GM23338 (cell line): Measurements from ENCODE around the gene GAB2.

ENCODE experiments used
- CREB1 ChIP-seq: fragments of 250-450 bp; sonication (Bioruptor Pico); IDR thresholded peaks from 2 replicates; pipeline ENCODE4 v1.5.0; 2020; ENCODE audit warnings: low read depth, mild to moderate bottlenecking, moderate library complexity
- EZH2 ChIP-seq: fragments of 200-600 bp; sonication (generic); IDR thresholded peaks from one replicate; pipeline ENCODE4 v1.8.0; 2017; ENCODE audit warnings: antibody characterized with exemption, mild to moderate bottlenecking, low read depth; ENCODE audit not compliant: unreplicated experiment
- EZH2phosphoT487 ChIP-seq: fragments of 200-600 bp; sonication (generic); IDR thresholded peaks from one replicate; pipeline ENCODE4 v1.8.1; 2018; ENCODE audit warnings: antibody characterized with exemption; ENCODE audit not compliant: unreplicated experiment
- JUNB ChIP-seq: IDR thresholded peaks from one replicate; pipeline ENCODE4 v1.6.1; 2016; ENCODE audit warnings: antibody characterized with exemption; ENCODE audit not compliant: unreplicated experiment
- NANOG ChIP-seq: IDR thresholded peaks from 2 replicates; pipeline ENCODE4 v1.6.1; 2016; ENCODE audit warnings: antibody characterized with exemption, borderline replicate concordance
- POLR2AphosphoS5 ChIP-seq: IDR thresholded peaks from 2 replicates; pipeline ENCODE4 v1.6.1; 2016; ENCODE audit warnings: antibody characterized with exemption, low read depth
- ZNF114 ChIP-seq: fragments of 250-450 bp; sonication (Bioruptor Pico); IDR thresholded peaks from 2 replicates; pipeline ENCODE4 v1.5.0; 2020; ENCODE audit warnings: mild to moderate bottlenecking, moderate library complexity
- ZNF331 ChIP-seq: fragments of 250-450 bp; sonication (Bioruptor Pico); IDR thresholded peaks from 2 replicates; pipeline ENCODE4 v1.5.0; 2020; ENCODE audit warnings: low read depth, mild to moderate bottlenecking, moderate library complexity
- TF ChIP-seq, protein P1 (sequence below), 2 experiments: fragments of 200-600 bp in 1 of 2; sonication (generic) in 1 of 2; conservative IDR thresholded peaks; 2 replicates each; pipeline versions ENCODE4 v1.5.1 to v1.6.1; 2016 to 2017; ENCODE audit warnings: antibody characterized with exemption in 2 of 2, low read depth in 2 of 2, mild to moderate bottlenecking in 2 of 2, moderate library complexity in 1 of 2
- TF ChIP-seq, protein P2 (sequence below): IDR thresholded peaks from one replicate; pipeline ENCODE4 v1.6.1; 2018; ENCODE audit warnings: antibody characterized with exemption; ENCODE audit not compliant: unreplicated experiment
- TF ChIP-seq, protein P3 (sequence below): IDR thresholded peaks from 2 replicates; pipeline ENCODE4 v1.6.1; 2016; ENCODE audit warnings: antibody characterized with exemption
- TF ChIP-seq, protein P4 (sequence below): fragments of 250-450 bp; sonication (Bioruptor Pico); IDR thresholded peaks from 2 replicates; pipeline ENCODE4 v1.5.0; 2020; ENCODE audit warnings: mild to moderate bottlenecking, moderate library complexity

DNA sequence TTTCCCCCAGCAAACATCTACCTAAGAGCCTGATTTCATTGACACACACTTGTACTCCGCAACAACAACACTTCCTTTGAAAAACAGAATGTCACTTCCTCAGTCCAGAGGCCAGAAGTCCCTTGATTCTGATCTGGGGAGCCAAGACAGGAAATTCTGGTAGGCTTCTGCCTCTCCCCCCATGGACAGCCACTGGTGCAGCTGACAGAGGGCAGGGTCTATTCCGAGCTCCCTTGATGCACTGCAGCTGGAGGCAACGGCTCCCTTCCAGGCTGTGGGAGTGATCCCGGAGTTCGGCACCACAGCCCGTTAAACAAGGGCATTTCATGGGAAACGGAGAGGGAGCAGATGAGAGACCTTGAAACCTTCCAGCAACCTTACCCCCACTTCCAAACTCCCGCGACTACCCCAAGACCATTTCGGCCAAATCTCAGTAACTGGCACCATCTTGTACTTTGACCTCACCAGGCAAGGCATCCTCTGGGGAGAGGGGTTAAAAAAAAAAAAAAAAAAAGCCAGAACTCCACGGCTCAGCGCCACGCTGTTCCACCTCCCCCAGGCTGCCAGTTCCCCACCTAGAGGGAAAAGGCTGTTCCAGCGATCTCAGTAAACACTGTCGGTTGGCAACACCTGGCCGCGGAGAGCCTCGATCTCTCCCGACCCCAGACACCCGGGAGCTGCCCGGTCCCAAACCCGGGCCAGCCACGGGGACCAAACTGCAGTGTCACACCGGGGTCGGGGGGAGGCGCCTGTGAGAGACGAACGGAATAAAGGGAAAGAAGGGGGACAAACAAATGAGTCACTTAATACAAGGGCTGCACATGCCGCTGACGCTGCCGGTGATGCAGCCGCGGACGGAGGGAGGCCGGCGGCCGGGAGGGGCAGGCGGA is 1.1 kb downstream of the GAB2 start:
- TF ChIP-seq, protein P1, sequence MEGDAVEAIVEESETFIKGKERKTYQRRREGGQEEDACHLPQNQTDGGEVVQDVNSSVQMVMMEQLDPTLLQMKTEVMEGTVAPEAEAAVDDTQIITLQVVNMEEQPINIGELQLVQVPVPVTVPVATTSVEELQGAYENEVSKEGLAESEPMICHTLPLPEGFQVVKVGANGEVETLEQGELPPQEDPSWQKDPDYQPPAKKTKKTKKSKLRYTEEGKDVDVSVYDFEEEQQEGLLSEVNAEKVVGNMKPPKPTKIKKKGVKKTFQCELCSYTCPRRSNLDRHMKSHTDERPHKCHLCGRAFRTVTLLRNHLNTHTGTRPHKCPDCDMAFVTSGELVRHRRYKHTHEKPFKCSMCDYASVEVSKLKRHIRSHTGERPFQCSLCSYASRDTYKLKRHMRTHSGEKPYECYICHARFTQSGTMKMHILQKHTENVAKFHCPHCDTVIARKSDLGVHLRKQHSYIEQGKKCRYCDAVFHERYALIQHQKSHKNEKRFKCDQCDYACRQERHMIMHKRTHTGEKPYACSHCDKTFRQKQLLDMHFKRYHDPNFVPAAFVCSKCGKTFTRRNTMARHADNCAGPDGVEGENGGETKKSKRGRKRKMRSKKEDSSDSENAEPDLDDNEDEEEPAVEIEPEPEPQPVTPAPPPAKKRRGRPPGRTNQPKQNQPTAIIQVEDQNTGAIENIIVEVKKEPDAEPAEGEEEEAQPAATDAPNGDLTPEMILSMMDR (conservative IDR thresholded peaks at IDR 0.05; ENCODE audit: low read depth in 2 of 2): peak; percentile 54 to 69
- TF ChIP-seq EZH2phosphoT487 (no peak), EZH2 (no peak), NANOG (no peak), POLR2AphosphoS5 (no peak), CREB1 (CRISPR knock-in tag) (peak; percentile 72), JUNB (no peak), ZNF114 (no peak), ZNF331 (CRISPR knock-in tag) (no peak)
- TF ChIP-seq, protein P2, sequence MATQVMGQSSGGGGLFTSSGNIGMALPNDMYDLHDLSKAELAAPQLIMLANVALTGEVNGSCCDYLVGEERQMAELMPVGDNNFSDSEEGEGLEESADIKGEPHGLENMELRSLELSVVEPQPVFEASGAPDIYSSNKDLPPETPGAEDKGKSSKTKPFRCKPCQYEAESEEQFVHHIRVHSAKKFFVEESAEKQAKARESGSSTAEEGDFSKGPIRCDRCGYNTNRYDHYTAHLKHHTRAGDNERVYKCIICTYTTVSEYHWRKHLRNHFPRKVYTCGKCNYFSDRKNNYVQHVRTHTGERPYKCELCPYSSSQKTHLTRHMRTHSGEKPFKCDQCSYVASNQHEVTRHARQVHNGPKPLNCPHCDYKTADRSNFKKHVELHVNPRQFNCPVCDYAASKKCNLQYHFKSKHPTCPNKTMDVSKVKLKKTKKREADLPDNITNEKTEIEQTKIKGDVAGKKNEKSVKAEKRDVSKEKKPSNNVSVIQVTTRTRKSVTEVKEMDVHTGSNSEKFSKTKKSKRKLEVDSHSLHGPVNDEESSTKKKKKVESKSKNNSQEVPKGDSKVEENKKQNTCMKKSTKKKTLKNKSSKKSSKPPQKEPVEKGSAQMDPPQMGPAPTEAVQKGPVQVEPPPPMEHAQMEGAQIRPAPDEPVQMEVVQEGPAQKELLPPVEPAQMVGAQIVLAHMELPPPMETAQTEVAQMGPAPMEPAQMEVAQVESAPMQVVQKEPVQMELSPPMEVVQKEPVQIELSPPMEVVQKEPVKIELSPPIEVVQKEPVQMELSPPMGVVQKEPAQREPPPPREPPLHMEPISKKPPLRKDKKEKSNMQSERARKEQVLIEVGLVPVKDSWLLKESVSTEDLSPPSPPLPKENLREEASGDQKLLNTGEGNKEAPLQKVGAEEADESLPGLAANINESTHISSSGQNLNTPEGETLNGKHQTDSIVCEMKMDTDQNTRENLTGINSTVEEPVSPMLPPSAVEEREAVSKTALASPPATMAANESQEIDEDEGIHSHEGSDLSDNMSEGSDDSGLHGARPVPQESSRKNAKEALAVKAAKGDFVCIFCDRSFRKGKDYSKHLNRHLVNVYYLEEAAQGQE: no peak
- TF ChIP-seq, protein P3, sequence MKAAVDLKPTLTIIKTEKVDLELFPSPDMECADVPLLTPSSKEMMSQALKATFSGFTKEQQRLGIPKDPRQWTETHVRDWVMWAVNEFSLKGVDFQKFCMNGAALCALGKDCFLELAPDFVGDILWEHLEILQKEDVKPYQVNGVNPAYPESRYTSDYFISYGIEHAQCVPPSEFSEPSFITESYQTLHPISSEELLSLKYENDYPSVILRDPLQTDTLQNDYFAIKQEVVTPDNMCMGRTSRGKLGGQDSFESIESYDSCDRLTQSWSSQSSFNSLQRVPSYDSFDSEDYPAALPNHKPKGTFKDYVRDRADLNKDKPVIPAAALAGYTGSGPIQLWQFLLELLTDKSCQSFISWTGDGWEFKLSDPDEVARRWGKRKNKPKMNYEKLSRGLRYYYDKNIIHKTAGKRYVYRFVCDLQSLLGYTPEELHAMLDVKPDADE: no peak
- TF ChIP-seq, protein P4, sequence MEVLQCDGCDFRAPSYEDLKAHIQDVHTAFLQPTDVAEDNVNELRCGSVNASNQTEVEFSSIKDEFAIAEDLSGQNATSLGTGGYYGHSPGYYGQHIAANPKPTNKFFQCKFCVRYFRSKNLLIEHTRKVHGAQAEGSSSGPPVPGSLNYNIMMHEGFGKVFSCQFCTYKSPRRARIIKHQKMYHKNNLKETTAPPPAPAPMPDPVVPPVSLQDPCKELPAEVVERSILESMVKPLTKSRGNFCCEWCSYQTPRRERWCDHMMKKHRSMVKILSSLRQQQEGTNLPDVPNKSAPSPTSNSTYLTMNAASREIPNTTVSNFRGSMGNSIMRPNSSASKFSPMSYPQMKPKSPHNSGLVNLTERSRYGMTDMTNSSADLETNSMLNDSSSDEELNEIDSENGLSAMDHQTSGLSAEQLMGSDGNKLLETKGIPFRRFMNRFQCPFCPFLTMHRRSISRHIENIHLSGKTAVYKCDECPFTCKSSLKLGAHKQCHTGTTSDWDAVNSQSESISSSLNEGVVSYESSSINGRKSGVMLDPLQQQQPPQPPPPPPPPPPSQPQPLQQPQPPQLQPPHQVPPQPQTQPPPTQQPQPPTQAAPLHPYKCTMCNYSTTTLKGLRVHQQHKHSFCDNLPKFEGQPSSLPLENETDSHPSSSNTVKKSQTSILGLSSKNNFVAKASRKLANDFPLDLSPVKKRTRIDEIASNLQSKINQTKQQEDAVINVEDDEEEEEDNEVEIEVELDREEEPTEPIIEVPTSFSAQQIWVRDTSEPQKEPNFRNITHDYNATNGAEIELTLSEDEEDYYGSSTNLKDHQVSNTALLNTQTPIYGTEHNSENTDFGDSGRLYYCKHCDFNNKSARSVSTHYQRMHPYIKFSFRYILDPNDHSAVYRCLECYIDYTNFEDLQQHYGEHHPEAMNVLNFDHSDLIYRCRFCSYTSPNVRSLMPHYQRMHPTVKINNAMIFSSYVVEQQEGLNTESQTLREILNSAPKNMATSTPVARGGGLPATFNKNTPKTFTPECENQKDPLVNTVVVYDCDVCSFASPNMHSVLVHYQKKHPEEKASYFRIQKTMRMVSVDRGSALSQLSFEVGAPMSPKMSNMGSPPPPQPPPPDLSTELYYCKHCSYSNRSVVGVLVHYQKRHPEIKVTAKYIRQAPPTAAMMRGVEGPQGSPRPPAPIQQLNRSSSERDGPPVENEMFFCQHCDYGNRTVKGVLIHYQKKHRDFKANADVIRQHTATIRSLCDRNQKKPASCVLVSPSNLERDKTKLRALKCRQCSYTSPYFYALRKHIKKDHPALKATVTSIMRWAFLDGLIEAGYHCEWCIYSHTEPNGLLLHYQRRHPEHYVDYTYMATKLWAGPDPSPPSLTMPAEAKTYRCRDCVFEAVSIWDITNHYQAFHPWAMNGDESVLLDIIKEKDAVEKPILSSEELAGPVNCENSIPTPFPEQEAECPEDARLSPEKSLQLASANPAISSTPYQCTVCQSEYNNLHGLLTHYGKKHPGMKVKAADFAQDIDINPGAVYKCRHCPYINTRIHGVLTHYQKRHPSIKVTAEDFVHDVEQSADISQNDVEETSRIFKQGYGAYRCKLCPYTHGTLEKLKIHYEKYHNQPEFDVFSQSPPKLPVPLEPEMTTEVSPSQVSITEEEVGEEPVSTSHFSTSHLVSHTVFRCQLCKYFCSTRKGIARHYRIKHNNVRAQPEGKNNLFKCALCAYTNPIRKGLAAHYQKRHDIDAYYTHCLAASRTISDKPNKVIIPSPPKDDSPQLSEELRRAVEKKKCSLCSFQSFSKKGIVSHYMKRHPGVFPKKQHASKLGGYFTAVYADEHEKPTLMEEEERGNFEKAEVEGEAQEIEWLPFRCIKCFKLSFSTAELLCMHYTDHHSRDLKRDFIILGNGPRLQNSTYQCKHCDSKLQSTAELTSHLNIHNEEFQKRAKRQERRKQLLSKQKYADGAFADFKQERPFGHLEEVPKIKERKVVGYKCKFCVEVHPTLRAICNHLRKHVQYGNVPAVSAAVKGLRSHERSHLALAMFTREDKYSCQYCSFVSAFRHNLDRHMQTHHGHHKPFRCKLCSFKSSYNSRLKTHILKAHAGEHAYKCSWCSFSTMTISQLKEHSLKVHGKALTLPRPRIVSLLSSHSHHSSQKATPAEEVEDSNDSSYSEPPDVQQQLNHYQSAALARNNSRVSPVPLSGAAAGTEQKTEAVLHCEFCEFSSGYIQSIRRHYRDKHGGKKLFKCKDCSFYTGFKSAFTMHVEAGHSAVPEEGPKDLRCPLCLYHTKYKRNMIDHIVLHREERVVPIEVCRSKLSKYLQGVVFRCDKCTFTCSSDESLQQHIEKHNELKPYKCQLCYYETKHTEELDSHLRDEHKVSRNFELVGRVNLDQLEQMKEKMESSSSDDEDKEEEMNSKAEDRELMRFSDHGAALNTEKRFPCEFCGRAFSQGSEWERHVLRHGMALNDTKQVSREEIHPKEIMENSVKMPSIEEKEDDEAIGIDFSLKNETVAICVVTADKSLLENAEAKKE (CRISPR knock-in tag): no peak
